ENCODE data around the gene DGLUCY.
"Not testable (repeated sequence)": the region's sequence is repeated elsewhere in the genome, so short reads cannot be mapped to it uniquely, and the experiment has no call there.

Gene DGLUCY

GRCh38 chr14:91111443-91111842 is 2.4 kb upstream of the DGLUCY start:
- peak; percentile 22 for DNase-seq (ENCODE audit: low read depth)

- no peak for DNase-seq (ENCODE audit: low read depth)
Measured at GRCh38 chr14:91112194-91112593, 1.7 kb upstream of the DGLUCY start.

- peak; percentile 61 for DNase-seq (ENCODE audit: low read depth)
Measured at GRCh38 chr14:91114079-91115065, 499 bp downstream of the DGLUCY start.

- peak; percentile 30 for DNase-seq (ENCODE audit: low read depth)
Measured at GRCh38 chr14:91115986-91116770, 2.3 kb downstream of the DGLUCY start.

GRCh38 chr14:91116913-91117588 is 3.2 kb downstream of the DGLUCY start:
- no peak for DNase-seq (ENCODE audit: low read depth)

GRCh38 chr14:91117960-91118359 is 4.1 kb downstream of the DGLUCY start:
- DNase-seq (ENCODE audit: low read depth), result no peak

GRCh38 chr14:91118511-91119068 is 4.7 kb downstream of the DGLUCY start:
- no peak for DNase-seq (ENCODE audit: low read depth)

- peak; percentile 49 for DNase-seq (ENCODE audit: low read depth)
Measured at GRCh38 chr14:91119556-91120311, 5.9 kb downstream of the DGLUCY start.

GRCh38 chr14:91123201-91123600 is 9.3 kb downstream of the DGLUCY start:
- no peak for DNase-seq (ENCODE audit: low read depth)

GRCh38 chr14:91124406-91125270 is 10.8 kb downstream of the DGLUCY start:
- not testable (repeated sequence) for DNase-seq (ENCODE audit: low read depth)

- DNase-seq (ENCODE audit: low read depth), result no peak
Measured at GRCh38 chr14:91125271-91125660, 11.4 kb downstream of the DGLUCY start.

- DNase-seq (ENCODE audit: low read depth), result no peak
Measured at GRCh38 chr14:91125801-91126200, 11.9 kb downstream of the DGLUCY start.

- no peak for DNase-seq (ENCODE audit: low read depth)
Measured at GRCh38 chr14:91126761-91127160, 12.9 kb downstream of the DGLUCY start.

- DNase-seq (ENCODE audit: low read depth), result no peak
Measured at GRCh38 chr14:91127401-91127801, 13.5 kb downstream of the DGLUCY start.

GRCh38 chr14:91127924-91128323 is 14.1 kb downstream of the DGLUCY start:
- no peak for DNase-seq (ENCODE audit: low read depth)

GRCh38 chr14:91128699-91129098 is 14.8 kb downstream of the DGLUCY start:
- DNase-seq (ENCODE audit: low read depth), result no peak

GRCh38 chr14:91129261-91129660 is 15.4 kb downstream of the DGLUCY start:
- peak; percentile 44 for DNase-seq (ENCODE audit: low read depth)

- no peak for DNase-seq (ENCODE audit: low read depth)
Measured at GRCh38 chr14:91135039-91135438, 21.2 kb downstream of the DGLUCY start.

GRCh38 chr14:91138511-91139359 is 24.9 kb downstream of the DGLUCY start:
- DNase-seq (ENCODE audit: low read depth), result peak; percentile 47
